ENCODE results near the gene RNF40. TPM values are rescaled to one million over a fixed set of nuclear protein-coding genes. Genes with fewer than 3 reads are reported as not detected.
A peak's percentile ranks its signal among the peaks of the same experiment; 100 is the strongest.
"Not testable (repeated sequence)": the region's sequence is repeated elsewhere in the genome, so short reads cannot be mapped to it uniquely, and the experiment has no call there.

The RNF40 gene
- total RNA-seq, 1 donor from 2014 or later, result 28.6 TPM

DNA sequence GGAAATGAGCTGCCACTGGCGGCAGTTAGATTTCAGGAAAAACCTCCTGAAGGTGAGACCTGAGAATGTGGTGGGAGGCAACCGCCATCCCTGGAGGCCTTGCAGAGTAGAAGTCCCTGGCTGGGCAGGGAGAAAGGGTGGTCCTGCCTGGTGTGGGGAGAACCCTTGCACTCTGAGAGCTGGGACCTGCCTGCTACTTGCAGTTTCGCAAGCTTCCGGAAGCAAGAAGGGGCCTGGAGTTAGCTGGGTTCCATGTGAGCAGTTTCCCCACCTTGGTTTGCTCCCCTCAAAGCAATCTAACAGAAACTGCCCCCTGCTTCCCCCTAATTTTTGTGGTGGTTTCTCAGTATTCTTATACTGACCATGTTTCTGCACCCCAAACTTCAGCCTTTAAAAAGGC is 18.4 kb downstream of the RNF40 start:
- DNase-seq (ENCODE audit: low spot score), result no peak

DNA sequence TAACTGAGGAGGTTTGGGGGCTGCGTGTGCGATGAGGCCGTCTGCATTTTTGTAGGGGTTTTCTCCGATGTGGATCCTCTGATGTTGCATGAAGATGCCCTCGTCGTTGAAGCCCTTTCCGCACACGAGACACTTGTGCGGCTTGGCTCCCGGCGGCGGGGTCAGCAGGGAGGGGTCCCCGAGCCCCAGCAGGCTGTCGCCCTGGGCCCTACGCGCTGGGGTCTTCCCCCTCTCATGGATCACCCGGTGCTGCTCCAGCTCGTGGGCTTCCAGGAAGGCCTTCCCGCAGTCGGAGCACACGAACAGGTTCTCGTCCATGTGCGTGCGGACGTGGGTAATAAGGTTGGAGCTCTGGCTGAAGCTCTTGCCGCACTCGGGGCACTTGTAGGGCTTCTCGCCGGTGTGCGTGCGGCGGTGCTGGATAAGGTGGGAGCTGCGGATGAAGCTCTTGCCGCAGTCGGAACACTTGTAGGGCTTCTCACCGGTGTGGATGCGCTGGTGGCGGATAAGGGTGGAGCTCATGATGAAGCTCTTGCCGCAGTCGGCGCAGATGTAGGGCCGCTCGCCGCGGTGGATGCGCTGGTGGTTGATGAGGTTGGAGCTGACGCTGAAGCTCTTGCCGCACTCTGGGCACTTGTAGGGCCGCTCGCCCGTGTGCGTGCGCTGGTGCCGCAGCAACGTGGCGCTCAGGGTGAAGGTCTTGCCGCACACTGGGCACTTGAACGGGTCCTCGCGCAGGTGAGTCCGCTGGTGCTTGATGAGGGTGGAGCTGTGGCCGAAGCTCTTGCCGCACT is 20.6 kb downstream of the RNF40 start:
- DNase-seq (ENCODE audit: low spot score), result no peak

DNA sequence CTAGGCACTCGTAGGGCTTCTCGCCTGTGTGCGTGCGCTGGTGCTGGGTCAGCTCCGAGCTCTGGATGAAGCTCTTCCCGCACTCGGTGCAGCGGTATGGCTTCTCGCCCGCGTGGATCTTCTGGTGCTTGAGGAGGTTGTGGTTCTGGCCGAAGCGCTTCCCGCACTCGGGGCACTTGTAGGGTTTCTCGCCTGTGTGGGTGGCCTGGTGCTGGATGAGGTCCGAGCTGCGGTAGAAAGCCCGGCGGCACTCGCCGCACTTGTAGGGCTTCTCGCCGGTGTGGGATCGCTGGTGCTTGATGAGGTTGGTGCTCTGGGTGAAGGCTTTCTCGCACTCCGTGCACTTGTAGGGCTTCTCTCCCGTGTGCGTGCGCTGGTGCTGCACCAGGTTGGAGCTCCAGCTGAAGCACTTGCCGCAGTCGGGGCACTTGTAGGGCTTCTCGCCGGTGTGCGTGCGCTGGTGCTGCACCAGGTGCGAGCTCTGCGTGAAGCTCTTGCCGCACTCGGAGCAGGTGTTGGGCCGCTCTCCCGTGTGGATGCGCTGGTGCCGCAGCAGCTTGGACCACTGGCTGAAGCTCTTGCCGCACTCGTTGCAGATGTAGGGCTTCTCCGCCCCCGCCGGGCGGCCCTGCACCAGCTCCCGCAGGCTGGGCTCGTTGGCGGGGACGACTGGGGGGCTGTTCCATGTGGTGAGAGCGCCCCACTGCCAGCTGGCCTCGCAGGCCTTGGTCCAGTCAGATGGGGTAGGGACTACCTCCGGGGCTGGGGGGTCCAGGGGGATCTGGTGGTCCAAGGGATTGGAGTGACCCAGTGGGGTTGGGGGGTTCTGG is 21.4 kb downstream of the RNF40 start:
- DNase-seq (ENCODE audit: low spot score), result no peak

DNA sequence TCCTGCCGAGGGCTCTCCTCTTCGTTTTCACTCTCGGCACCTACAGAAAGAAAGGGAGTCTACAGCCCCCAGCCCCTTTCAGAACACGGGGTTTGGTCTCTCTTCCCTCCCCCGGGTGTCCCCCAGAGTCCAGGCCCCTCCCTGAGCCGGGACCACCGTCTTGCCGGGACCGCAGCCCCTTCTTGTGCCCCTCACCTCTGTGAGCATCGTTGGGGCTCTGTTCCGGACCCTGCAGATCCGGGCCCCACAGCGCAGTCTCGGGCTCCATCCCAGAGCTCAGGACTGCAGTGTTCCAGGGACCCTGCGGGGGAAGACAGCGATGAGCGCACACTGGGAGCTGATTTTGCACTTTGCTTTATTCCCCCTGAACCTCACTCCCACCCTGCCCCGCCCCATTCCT is 22.1 kb downstream of the RNF40 start:
- DNase-seq (ENCODE audit: low spot score), result no peak

- no peak for DNase-seq (ENCODE audit: low spot score)
These were observed 23.3 kb downstream of the RNF40 start for GRCh38 chr16:30785126-30786106.

DNA sequence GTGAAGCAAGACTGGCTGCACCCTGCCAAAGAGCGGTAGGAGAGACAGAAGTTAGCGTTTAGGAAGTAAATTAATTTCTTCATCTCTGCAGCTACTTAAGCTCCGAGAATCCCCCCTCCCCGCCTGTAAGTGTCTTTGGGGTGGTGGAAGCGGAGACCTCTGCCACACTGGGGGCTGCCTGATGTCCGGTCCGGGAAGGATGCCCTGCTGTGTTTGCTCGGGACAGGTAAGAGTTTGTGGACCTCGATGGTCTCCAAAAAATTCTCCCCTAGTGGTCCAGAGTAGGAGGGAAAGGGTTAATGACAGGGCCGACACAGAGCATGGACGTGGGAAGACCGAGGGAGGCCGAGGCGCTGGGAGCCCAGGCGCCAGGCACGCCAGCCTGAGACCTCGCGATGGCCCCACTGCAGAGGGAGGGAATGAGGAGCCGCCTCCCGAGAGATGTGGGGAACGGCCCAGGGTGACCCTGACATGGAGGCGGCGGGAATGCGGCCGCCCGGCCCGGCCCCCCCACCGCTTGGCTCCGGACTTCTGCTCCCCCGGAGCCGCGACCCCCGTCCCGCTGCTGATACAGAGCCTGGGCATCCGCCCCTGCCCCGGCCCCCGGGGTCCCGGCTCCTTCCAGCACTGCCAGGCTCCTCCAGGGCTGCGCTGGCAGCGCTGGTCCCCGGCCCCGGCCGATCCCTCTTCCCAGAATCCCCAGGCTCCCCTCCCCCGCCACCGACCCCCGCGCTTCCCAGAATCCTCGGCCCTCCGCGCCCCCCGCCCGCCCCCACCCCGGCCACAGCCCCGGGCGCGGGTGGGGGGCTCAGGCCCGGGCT is 24.2 kb downstream of the RNF40 start:
- peak; percentile 70 for DNase-seq (ENCODE audit: low spot score)

DNA sequence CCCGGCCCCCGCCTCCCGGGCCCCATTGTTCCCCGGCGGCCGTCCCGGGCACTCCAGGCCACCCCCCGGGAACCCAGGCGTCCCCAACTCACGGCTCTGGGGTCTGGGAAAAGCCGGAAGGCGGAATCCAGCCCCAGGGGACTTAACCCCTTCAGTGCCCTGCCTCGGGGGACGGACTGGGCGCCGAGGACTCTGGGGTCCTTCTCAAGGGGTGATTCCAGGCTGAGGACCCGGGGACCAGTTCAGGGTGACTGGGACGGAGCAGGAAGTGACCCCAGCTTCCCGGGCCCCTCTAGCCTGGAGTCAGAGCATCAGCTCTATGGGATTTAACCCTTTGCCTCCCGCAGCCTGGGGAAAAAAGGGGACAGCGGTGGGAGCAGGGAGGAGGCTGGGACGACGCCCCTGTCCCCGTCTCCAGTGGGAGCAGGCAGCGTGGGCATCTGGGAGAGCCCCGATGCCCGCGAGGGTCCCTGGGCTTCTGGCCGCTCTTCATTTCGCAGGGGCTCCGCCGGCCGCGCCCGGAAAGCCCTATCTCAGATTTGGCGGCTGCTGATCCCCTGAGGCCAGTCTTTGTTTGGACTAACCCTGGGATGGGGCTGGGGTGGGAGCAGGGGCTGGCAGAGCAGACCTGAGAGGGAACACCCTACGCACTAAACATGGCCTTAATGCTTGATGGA is 25.0 kb downstream of the RNF40 start, which contains the start of gene ZNF629:
TSS of gene ZNF629 (minus strand) at position 270 of the 677 bp plus-strand sequence. CDS start 2,723 bp downstream, outside the sequence.
- peak; percentile 86 for DNase-seq (ENCODE audit: low spot score)

GRCh38 chr16:30787613-30788378 is 25.7 kb downstream of the RNF40 start:
- DNase-seq (ENCODE audit: low spot score), result peak; percentile 55

DNA sequence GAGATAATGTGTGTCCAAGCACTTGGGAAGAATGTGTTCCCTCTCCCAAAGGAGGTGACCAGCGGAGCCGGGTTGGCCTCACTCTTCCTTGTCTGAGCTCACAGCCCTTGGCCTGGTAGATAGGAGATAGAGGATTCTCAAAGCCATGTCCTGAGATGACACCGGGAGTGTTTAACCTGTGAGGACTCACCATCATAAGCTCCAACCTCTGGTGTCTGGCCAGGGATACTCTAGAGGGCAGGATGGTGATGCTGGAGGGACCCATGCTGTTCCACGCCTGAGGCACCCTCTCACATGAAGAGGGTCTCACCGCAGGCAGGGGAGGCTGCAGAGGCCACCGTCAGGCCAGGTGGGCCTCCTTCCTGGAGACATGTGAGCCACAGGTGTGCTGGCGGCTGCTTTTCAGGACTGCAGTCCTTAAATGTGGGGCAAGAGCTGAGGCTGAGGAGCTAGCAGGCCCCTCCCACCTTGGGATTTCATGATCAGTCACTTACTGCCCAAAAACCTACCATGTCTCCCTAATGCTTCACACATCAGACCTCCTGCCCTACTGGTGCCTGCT is 31.5 kb downstream of the RNF40 start:
- DNase-seq (ENCODE audit: low spot score), result no peak

GRCh38 chr16:30794634-30795033 is 32.5 kb downstream of the RNF40 start:
- DNase-seq (ENCODE audit: low spot score), result no peak

- DNase-seq (ENCODE audit: low spot score), result no peak
These were observed 35.7 kb downstream of the RNF40 start for GRCh38 chr16:30797670-30798309.

- no peak for DNase-seq (ENCODE audit: low spot score)
These were observed 40.8 kb downstream of the RNF40 start for GRCh38 chr16:30802936-30803335.

GRCh38 chr16:30805056-30805369 is 42.9 kb downstream of the RNF40 start:
- no peak for DNase-seq (ENCODE audit: low spot score)

GRCh38 chr16:30805370-30806169 is 43.4 kb downstream of the RNF40 start:
- DNase-seq (ENCODE audit: low spot score), result peak; percentile 86

- DNase-seq (ENCODE audit: low spot score), result no peak
These were observed 46.0 kb downstream of the RNF40 start for GRCh38 chr16:30808146-30808545.

- peak; percentile 46 for DNase-seq (ENCODE audit: low spot score)
These were observed 46.8 kb downstream of the RNF40 start for GRCh38 chr16:30808890-30809426.

- not testable (repeated sequence) for DNase-seq (ENCODE audit: low spot score)
These were observed 47.6 kb downstream of the RNF40 start for GRCh38 chr16:30809675-30810074.

All from umbilical cord (tissue), 2 donors.